MM.1S (cell line): ENCODE data around the gene CAV1.

ENCODE experiments used
- DNase-seq: peaks from one replicate; pipeline ENCODE4 v3.0.0-alpha.2; 2015
- H2AFZ ChIP-seq: fragments of 300-600 bp; sonication (generic); 2 replicates; pipeline ENCODE4 v1.6.0; 2016; ENCODE audit warnings: antibody characterized with exemption, low read length
- H3F3A ChIP-seq: fragments of 300-600 bp; sonication (generic); 2 replicates; pipeline ENCODE4 v1.6.1; 2016; ENCODE audit warnings: mild to moderate bottlenecking, antibody characterized with exemption, low read length, moderate library complexity, mixed read lengths; ENCODE audit not compliant: insufficient read depth
- H3K27ac ChIP-seq: fragments of 300-600 bp; sonication (generic); 2 replicates; pipeline ENCODE4 v1.5.1; 2016; ENCODE audit warnings: mild to moderate bottlenecking, low read length
- H3K27me3 ChIP-seq: fragments of 300-600 bp; sonication (generic); replicated peaks from 2 replicates; pipeline ENCODE4 v1.6.0; 2016; ENCODE audit warnings: low read length; ENCODE audit not compliant: insufficient read depth
- H3K36me3 ChIP-seq: fragments of 300-600 bp; sonication (generic); replicated peaks from 2 replicates; pipeline ENCODE4 v1.6.1; 2016; ENCODE audit warnings: mild to moderate bottlenecking, low read length, mixed read lengths; ENCODE audit not compliant: insufficient read depth
- H3K4me1 ChIP-seq: fragments of 300-600 bp; sonication (generic); 2 replicates; pipeline ENCODE4 v1.6.1; 2016; ENCODE audit warnings: low read length, mixed read lengths
- H3K4me2 ChIP-seq: fragments of 300-600 bp; sonication (generic); 2 replicates; pipeline ENCODE4 v1.6.0; 2016; ENCODE audit warnings: low read depth, low read length
- H3K4me3 ChIP-seq: fragments of 300-600 bp; sonication (generic); 2 replicates; pipeline ENCODE4 v1.5.1; 2016; ENCODE audit warnings: low read length, mixed read lengths
- H3K79me2 ChIP-seq: fragments of 300-600 bp; sonication (generic); 2 replicates; pipeline ENCODE4 v1.6.1; 2016; ENCODE audit warnings: mixed run types, low read length, mixed read lengths
- H3K9ac ChIP-seq: fragments of 300-600 bp; sonication (generic); 2 replicates; pipeline ENCODE4 v1.6.1; 2016; ENCODE audit warnings: low read length, mixed read lengths
- H3K9me2 ChIP-seq: fragments of 300-600 bp; sonication (generic); replicated peaks from 2 replicates; pipeline ENCODE4 v1.6.1; 2016; ENCODE audit warnings: mild to moderate bottlenecking, low read length, mixed read lengths; ENCODE audit not compliant: insufficient read depth
- H3K9me3 ChIP-seq: fragments of 300-600 bp; sonication (generic); replicated peaks from 2 replicates; pipeline ENCODE4 v1.6.1; 2016; ENCODE audit warnings: mild to moderate bottlenecking, low read length, mixed read lengths; ENCODE audit not compliant: insufficient read depth
- H4K20me1 ChIP-seq: fragments of 300-600 bp; sonication (generic); 2 replicates; pipeline ENCODE4 v1.6.1; 2016; ENCODE audit warnings: mild to moderate bottlenecking, low read length, moderate library complexity, mixed read lengths; ENCODE audit not compliant: insufficient read depth
- CTCF ChIP-seq: fragments of 300-600 bp; sonication (generic); IDR thresholded peaks from 2 replicates; pipeline ENCODE4 v1.5.1; 2016; ENCODE audit warnings: antibody characterized with exemption, low read length, mixed read lengths
- EZH2 ChIP-seq: fragments of 300-600 bp; sonication (generic); optimal IDR thresholded peaks from 2 replicates; pipeline ENCODE3; 2017; ENCODE audit warnings: low read depth, mild to moderate bottlenecking, antibody characterized with exemption, low read length, mixed read lengths
- EZH2phosphoT487 ChIP-seq: fragments of 300-600 bp; sonication (generic); IDR thresholded peaks from 2 replicates; pipeline ENCODE4 v1.6.1; 2018; ENCODE audit warnings: antibody characterized with exemption, low read length

CAV1 gene

GRCh38 chr7:116532102-116532688, 7.4 kb downstream of the CAV1 start:
- H4K20me1 ChIP-seq: no peaks in the 10 kb centered on the region
- no peaks in the 10 kb centered on the region for H3K9me3 ChIP-seq
- H3K79me2 ChIP-seq: peaks cover 71% of the 10 kb centered on the region
- H3K9me2 ChIP-seq: no peaks in the 10 kb centered on the region
- no peak overlapping the region for H3K4me3 ChIP-seq
- no peak overlapping the region for H2AFZ ChIP-seq
- no peak overlapping the region for H3K4me2 ChIP-seq
- no peak for TF ChIP-seq EZH2
- TF ChIP-seq CTCF: no peak
- no peak for TF ChIP-seq EZH2phosphoT487
- no peaks in the 10 kb centered on the region for H3K27me3 ChIP-seq
- peaks cover 34% of the 10 kb centered on the region for H3K4me1 ChIP-seq
- H3K27ac ChIP-seq: no peak overlapping the region
- H3K9ac ChIP-seq: no peak overlapping the region
- DNase-seq: no peak
- no peaks in the 10 kb centered on the region for H3K36me3 ChIP-seq
- peaks cover 14% of the 10 kb centered on the region; the same call in 1 of the 2 replicates for H3F3A ChIP-seq

- H4K20me1 ChIP-seq: no peaks in the 10 kb centered on the region
- H3K79me2 ChIP-seq: peaks cover 58% of the 10 kb centered on the region
- 0 out of 2 replicates have a peak, but pooled peaks cover 1% of the 10 kb centered on the region for H3F3A ChIP-seq
- H3K27me3 ChIP-seq: no peaks in the 10 kb centered on the region
- no peak overlapping the region for H3K4me3 ChIP-seq
- no peak for TF ChIP-seq EZH2
- TF ChIP-seq CTCF: no peak
- no peak for TF ChIP-seq EZH2phosphoT487
- H3K9ac ChIP-seq: no peak overlapping the region
- no peaks in the 10 kb centered on the region for H3K9me2 ChIP-seq
- no peak for DNase-seq
- H3K27ac ChIP-seq: no peak overlapping the region
- no peak overlapping the region for H2AFZ ChIP-seq
- no peaks in the 10 kb centered on the region for H3K9me3 ChIP-seq
- H3K4me2 ChIP-seq: no peak overlapping the region
- H3K4me1 ChIP-seq: peaks cover 13% of the 10 kb centered on the region
- H3K36me3 ChIP-seq: 0 out of 2 replicates have a peak, but pooled peaks cover 3% of the 10 kb centered on the region
These were observed 10.0 kb downstream of the CAV1 start for GRCh38 chr7:116534790-116535189.

DNA sequence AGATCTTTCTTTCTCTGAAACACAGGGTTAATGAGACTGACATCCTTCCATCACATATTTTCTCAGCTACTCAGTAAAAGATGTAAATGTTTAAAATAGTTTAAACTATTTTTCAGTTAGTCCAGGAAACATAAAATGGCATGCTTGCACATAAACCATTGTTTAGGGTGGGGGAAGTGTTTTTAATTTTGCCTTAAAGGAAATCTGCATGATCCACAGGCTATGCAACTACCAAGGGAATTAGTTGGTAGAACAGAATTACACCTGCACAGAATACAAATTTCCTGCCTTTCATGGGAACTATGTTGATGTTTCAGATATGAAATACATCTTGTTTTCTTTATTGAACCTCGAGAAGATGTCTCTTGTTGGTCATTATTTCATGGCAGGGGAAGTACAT, 10.6 kb downstream of the CAV1 start:
- peaks cover 52% of the 10 kb centered on the region for H3K79me2 ChIP-seq

More for the DNA sequence above, 10.6 kb downstream of the CAV1 start:
- Histone ChIP-seq H3K36me3 (0 out of 2 replicates have a peak, but pooled peaks cover 3% of the 10 kb centered on the region), H3K27me3 (no peaks in the 10 kb centered on the region), H3K4me1 (peaks cover 7% of the 10 kb centered on the region), H3K9me3 (no peaks in the 10 kb centered on the region), H3K9ac (no peak overlapping the region), H4K20me1 (no peaks in the 10 kb centered on the region), H2AFZ (no peak overlapping the region), H3F3A (no peaks in the 10 kb centered on the region), H3K4me2 (no peak overlapping the region), H3K27ac (no peak overlapping the region), H3K4me3 (no peak overlapping the region), H3K9me2 (no peaks in the 10 kb centered on the region)
- TF ChIP-seq CTCF (no peak), EZH2 (no peak), EZH2phosphoT487 (no peak)
- no peak for DNase-seq
